Spleen (tissue), 11 donors: ENCODE results near the gene IGSF6. TPM values are rescaled to one million over a fixed set of nuclear protein-coding genes. Genes with fewer than 3 reads are reported as not detected.

ENCODE experiments used
- DNase-seq: peaks from one replicate; pipeline ENCODE4 v3.0.0-alpha.2; 2020
- H3K27ac ChIP-seq, 8 donors: fragments of 200-600 bp; sonication (generic) in 7 of 8; 1 replicate in 4 of 8; 2 replicates in 4 of 8; pipeline versions ENCODE4 v1.5.0 to v1.8.0; 2016 to 2021; ENCODE audit warnings: inconsistent platforms in 4 of 8, mild to moderate bottlenecking in 4 of 8, moderate library complexity in 1 of 8
- H3K27me3 ChIP-seq, 7 donors: fragments of 200-600 bp; sonication (generic) in 6 of 7; replicated peaks in 1 of 7; 1 replicate in 4 of 7; 2 replicates in 3 of 7; pipeline versions ENCODE4 v1.5.0 to v1.8.0; 2016 to 2021; ENCODE audit warnings: inconsistent platforms in 3 of 7, mild to moderate bottlenecking in 1 of 7
- H3K36me3 ChIP-seq, 6 donors: fragments of 200-600 bp; sonication (generic) in 5 of 6; 1 replicate in 4 of 6; 2 replicates in 2 of 6; pipeline versions ENCODE4 v1.5.0 to v1.8.0; 2016 to 2021; ENCODE audit warnings: inconsistent platforms in 2 of 6
- H3K4me1 ChIP-seq, 6 donors: fragments of 200-600 bp; sonication (generic) in 5 of 6; 1 replicate in 3 of 6; 2 replicates in 3 of 6; pipeline versions ENCODE4 v1.5.0 to v1.8.0; 2016 to 2021; ENCODE audit warnings: inconsistent platforms in 3 of 6
- H3K4me3 ChIP-seq, 8 donors: fragments of 200-600 bp; sonication (generic) in 7 of 8; 1 replicate in 4 of 8; 2 replicates in 4 of 8; pipeline versions ENCODE4 v1.5.0 to v1.8.0; 2016 to 2021; ENCODE audit warnings: inconsistent platforms in 4 of 8, mild to moderate bottlenecking in 4 of 8, moderate library complexity in 2 of 8
- H3K9me3 ChIP-seq, 8 donors: fragments of 200-600 bp; sonication (generic) in 7 of 8; 1 replicate in 4 of 8; 2 replicates in 4 of 8; pipeline versions ENCODE4 v1.5.0 to v1.8.0; 2016 to 2021; ENCODE audit warnings: inconsistent platforms in 4 of 8
- POLR2A ChIP-seq, 3 donors: fragments of 450-650 bp; IDR thresholded peaks; one replicate each; pipeline ENCODE4 v1.5.1; 2017; ENCODE audit warnings: antibody characterized with exemption in 3 of 3, mild to moderate bottlenecking in 1 of 3
- POLR2AphosphoS5 ChIP-seq, 3 donors: sonication (generic); formaldehyde crosslinking; IDR thresholded peaks; one replicate each; pipeline ENCODE4 v1.5.1; 2017; ENCODE audit warnings: antibody characterized with exemption in 3 of 3
- WGBS, 5 donors: extraction: QIAGEN DNeasy Blood & Tissue Kit in 3 of 5; methylation state at CpG; one replicate each; pipeline versions ENCODE4 v1.1.5 to v1.1.7; 2013 to 2018; 5-methylcytosine and 5-hydroxymethylcytosine counted together
- intact Hi-C: fragments of 100-400 bp; cut with DNase I; formaldehyde crosslinking; loops from one replicate; pipeline ENCODE4 v1.15.0; 2023; ENCODE audit warnings: low total_unique reads
- polyA plus RNA-seq, 3 donors: library from polyadenylated mRNA; stranded (reverse); fragments of 200-250 nt; gene quantifications; one replicate each; pipeline ENCODE4 v1.2.1, GENCODE V29; 2013
- total RNA-seq, 7 donors: library from RNA; depleted of rRNA in 3 of 7; stranded (reverse); fragments of >200 nt in 3 of 7; fragmentation: NEBNext Ultra II Directional in 4 of 7; extraction: Animal tissue kit (Norgen Biotek cat#: 25700) in 4 of 7; gene quantifications; one replicate each; pipeline versions ENCODE4 v1.1.0 to v1.2.1, GENCODE V29; 2016 to 2021
- TF ChIP-seq, protein P1 (sequence below), 11 experiments: fragments of 200-600 bp in 7 of 11; fragments of 450-650 bp in 4 of 11; sonication (generic) in 4 of 11; IDR thresholded peaks in 8 of 11; conservative IDR thresholded peaks in 3 of 11; 1 replicate in 7 of 11; 2 replicates in 4 of 11; pipeline versions ENCODE4 v1.4.0 to v1.8.0; 2016 to 2021; ENCODE audit warnings: antibody characterized with exemption in 11 of 11, inconsistent platforms in 4 of 11, mild to moderate bottlenecking in 1 of 11
- donor health status: healthy with polysubstance abuse.
- donor health status: DM: no; HTN: no; CAD: no; lungs with moderate emphysema.
- donor health status: DM: no; HTN: no; CAD: no.
- donor health status: Bipolar disorder and iron deficiency.
- donor health status: healthy.
- donor health status: DM: no; HTN: no; CAD: no.
- donor health status: DM: yes; HTN: yes; CAD: no.

Gene IGSF6
- total and polyA plus RNA-seq, 10 donors: 15.5 to 134 (median 60.7) TPM

- H3K4me3 ChIP-seq: peak overlapping the region in 1 of 8 donors; percentile 20
- no peaks in the 10 kb centered on the region for H3K27me3 ChIP-seq
- DNase-seq: no peak
- peak overlapping the region; percentile 37 to 89 (median 74) for H3K27ac ChIP-seq
- H3K4me1 ChIP-seq: peaks cover 16 to 100% (median 77%) of the 10 kb centered on the region in 6 donors
- intact Hi-C loops: loop anchor here (5.0 kb wide), 1 partner anchor 50 kb away; no protein-coding TSS in a partner anchor
- TF ChIP-seq POLR2AphosphoS5 (IDR thresholded peaks at IDR 0.05): no peak
- TF ChIP-seq, protein P1, sequence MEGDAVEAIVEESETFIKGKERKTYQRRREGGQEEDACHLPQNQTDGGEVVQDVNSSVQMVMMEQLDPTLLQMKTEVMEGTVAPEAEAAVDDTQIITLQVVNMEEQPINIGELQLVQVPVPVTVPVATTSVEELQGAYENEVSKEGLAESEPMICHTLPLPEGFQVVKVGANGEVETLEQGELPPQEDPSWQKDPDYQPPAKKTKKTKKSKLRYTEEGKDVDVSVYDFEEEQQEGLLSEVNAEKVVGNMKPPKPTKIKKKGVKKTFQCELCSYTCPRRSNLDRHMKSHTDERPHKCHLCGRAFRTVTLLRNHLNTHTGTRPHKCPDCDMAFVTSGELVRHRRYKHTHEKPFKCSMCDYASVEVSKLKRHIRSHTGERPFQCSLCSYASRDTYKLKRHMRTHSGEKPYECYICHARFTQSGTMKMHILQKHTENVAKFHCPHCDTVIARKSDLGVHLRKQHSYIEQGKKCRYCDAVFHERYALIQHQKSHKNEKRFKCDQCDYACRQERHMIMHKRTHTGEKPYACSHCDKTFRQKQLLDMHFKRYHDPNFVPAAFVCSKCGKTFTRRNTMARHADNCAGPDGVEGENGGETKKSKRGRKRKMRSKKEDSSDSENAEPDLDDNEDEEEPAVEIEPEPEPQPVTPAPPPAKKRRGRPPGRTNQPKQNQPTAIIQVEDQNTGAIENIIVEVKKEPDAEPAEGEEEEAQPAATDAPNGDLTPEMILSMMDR (IDR thresholded peaks at IDR 0.05 in 8 of 11, conservative IDR thresholded peaks at IDR 0.05 in 3 of 11): peak; percentile 56 to 90 (median 81)
- H3K9me3 ChIP-seq: no peaks in the 10 kb centered on the region
- 1 to 3% (median 2%) methylated on average over 4 of the region's 4 CpGs for WGBS, 5 donors
- peaks cover 0 to 25% (median 6%) of the 10 kb centered on the region in 6 donors for H3K36me3 ChIP-seq
Observed at GRCh38 chr16:21656795-21657768, 4.7 kb upstream of the IGSF6 start.

- DNase-seq: no peak
- TF ChIP-seq POLR2AphosphoS5 (IDR thresholded peaks at IDR 0.05) (no peak), POLR2A (IDR thresholded peaks at IDR 0.05) (no peak)
- TF ChIP-seq, protein P1 (IDR thresholded peaks at IDR 0.05 in 8 of 11, conservative IDR thresholded peaks at IDR 0.05 in 3 of 11): no peak
- Histone ChIP-seq H3K4me3 (no peak overlapping the region), H3K4me1 (peaks cover 12 to 99% (median 83%) of the 10 kb centered on the region in 6 donors), H3K27me3 (no peaks in the 10 kb centered on the region), H3K36me3 (peaks cover 0 to 25% (median 6%) of the 10 kb centered on the region in 6 donors), H3K27ac (peak overlapping the region in 3 of 8 donors; percentile 86 to 89 (median 88)), H3K9me3 (no peaks in the 10 kb centered on the region)
- WGBS, 5 donors: 63 to 91% (median 88%) methylated on average over 2 of the region's 2 CpGs
- intact Hi-C loops: loop anchor here (5.0 kb wide), 1 partner anchor 52 kb away; no protein-coding TSS in a partner anchor
Observed at GRCh38 chr16:21654881-21655280, 2.5 kb upstream of the IGSF6 start.

DNA sequence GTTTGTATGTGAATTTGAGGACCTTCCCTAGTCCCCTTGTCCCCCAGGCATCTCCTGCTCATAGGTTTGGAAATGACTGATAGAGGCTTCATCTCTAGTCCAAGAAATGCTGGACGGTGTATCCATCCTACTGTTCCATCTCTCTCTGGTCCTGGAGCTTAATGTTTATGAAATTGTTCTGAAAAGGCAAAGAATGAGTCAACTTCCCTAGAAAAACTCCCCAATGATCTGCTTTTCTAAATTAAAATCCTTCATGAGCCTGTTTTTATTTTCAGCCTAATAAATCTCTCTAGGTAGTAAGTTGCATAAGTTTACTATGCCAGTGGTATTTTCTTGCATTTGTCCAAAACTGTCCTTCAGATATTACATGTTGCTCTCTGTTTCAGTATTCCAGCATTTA is 2.1 kb upstream of the IGSF6 start:
- peak overlapping the region in 5 of 8 donors; percentile 75 to 89 (median 86) for H3K27ac ChIP-seq
- no peaks in the 10 kb centered on the region for H3K27me3 ChIP-seq
- H3K4me1 ChIP-seq: peaks cover 13 to 99% (median 85%) of the 10 kb centered on the region in 6 donors
- WGBS, 5 donors: 86 to 94% (median 91%) methylated on average over 1 of the region's 1 CpG
- peaks cover 0 to 29% (median 6%) of the 10 kb centered on the region in 6 donors for H3K36me3 ChIP-seq
- no peak overlapping the region for H3K4me3 ChIP-seq
- intact Hi-C loops: no loop called here
- DNase-seq: no peak
- TF ChIP-seq, protein P1 (IDR thresholded peaks at IDR 0.05 in 8 of 11, conservative IDR thresholded peaks at IDR 0.05 in 3 of 11): no peak
- TF ChIP-seq POLR2A (IDR thresholded peaks at IDR 0.05) (no peak), POLR2AphosphoS5 (IDR thresholded peaks at IDR 0.05) (no peak)
- H3K9me3 ChIP-seq: no peaks in the 10 kb centered on the region

DNA sequence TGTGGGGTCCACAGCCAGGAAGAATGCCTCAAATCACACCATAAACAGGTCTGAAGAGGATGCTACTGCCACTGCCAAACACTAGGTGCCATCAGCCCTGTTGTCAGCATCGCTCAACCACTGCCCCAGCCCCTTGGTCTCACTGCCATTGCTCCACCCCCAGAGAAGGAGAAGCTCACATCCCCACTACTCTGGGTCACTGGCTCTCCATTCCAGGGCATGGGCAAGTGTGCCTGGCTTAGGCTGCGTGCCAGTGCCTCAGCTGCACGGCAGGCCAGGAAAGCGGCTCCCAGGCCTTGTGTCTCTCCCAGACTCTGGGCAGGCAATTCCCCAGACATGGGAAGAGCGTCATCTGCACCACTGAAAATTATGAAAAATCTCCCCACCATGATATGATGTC is 1.2 kb upstream of the IGSF6 start:
- TF ChIP-seq POLR2A (IDR thresholded peaks at IDR 0.05) (no peak), POLR2AphosphoS5 (IDR thresholded peaks at IDR 0.05) (peak; percentile 15 to 62 (median 55))

More for the DNA sequence above, 1.2 kb upstream of the IGSF6 start:
- 82 to 99% (median 93%) methylated on average over 5 of the region's 5 CpGs for WGBS, 5 donors
- intact Hi-C loops: no loop called here
- no peaks in the 10 kb centered on the region for H3K27me3 ChIP-seq
- peak overlapping the region in 7 of 8 donors; percentile 74 to 89 (median 86) for H3K27ac ChIP-seq
- H3K36me3 ChIP-seq: peaks cover 0 to 38% (median 6%) of the 10 kb centered on the region in 6 donors
- peak; percentile 78 for DNase-seq
- peaks cover 13 to 99% (median 86%) of the 10 kb centered on the region in 6 donors for H3K4me1 ChIP-seq
- H3K9me3 ChIP-seq: no peaks in the 10 kb centered on the region
- H3K4me3 ChIP-seq: peak overlapping the region in 2 of 8 donors; percentile 34 to 62
